OCI-LY7 (cell line): Measurements from ENCODE around the gene DUSP22. TPM values are rescaled to one million over a fixed set of nuclear protein-coding genes. Genes with fewer than 3 reads are reported as not detected.

Source experiments
- BruUV-seq: library from RNA; stranded (reverse); fragments of 400-500 nt; replicated peaks from 2 replicates; lab custom pipeline; 2021; lab: Mats Ljungman, UMichigan
- CTCF ChIA-PET: fragments of 300-600 bp; sonication (Branson Sonifier 250); formaldehyde crosslinking; loops from one replicate; lab custom pipeline; 2022; ENCODE audit warnings: antibody characterized with exemption; ENCODE audit not compliant: unreplicated experiment; lab: Charles Lee
- POLR2A ChIA-PET: fragments of 300-600 bp; sonication (Branson Sonifier 250); formaldehyde crosslinking; loops from one replicate; lab custom pipeline; 2022; ENCODE audit warnings: antibody characterized with exemption; lab: Charles Lee
- DNase-seq: peaks from one replicate; pipeline ENCODE4 v3.0.0-alpha.2; 2015; ENCODE audit warnings: low spot score
- H2AFZ ChIP-seq: fragments of 200-600 bp; sonication (generic), shearing (Covaris generic); 2 replicates; pipeline ENCODE4 v1.6.1; 2014; ENCODE audit warnings: mild to moderate bottlenecking, antibody characterized with exemption, low read length, moderate library complexity
- H3K27ac ChIP-seq: fragments of 200-600 bp; sonication (generic); 2 replicates; pipeline ENCODE4 v1.5.1; 2014; ENCODE audit warnings: mixed run types, low read depth, mild to moderate bottlenecking, moderate library complexity, low read length, inconsistent platforms; ENCODE audit not compliant: poor library complexity, severe bottlenecking
- H3K36me3 ChIP-seq: fragments of 200-600 bp; sonication (generic); 2 replicates; pipeline ENCODE4 v1.6.1; 2014; ENCODE audit warnings: mild to moderate bottlenecking, antibody characterized with exemption, low read length, moderate library complexity, mixed read lengths; ENCODE audit not compliant: insufficient read depth
- H3K4me1 ChIP-seq: fragments of 200-600 bp; sonication (generic); 2 replicates; pipeline ENCODE4 v1.5.1; 2014; ENCODE audit warnings: mild to moderate bottlenecking, low read length; ENCODE audit not compliant: insufficient read depth, poor library complexity, severe bottlenecking
- H3K4me2 ChIP-seq: fragments of 200-600 bp; sonication (generic); 2 replicates; pipeline ENCODE4 v1.6.1; 2014; ENCODE audit warnings: mild to moderate bottlenecking, low read length
- H3K4me3 ChIP-seq: fragments of 200-600 bp; sonication (generic); 2 replicates; pipeline ENCODE4 v1.5.1; 2014; ENCODE audit warnings: mild to moderate bottlenecking, low read depth, low read length; ENCODE audit not compliant: poor library complexity, severe bottlenecking
- H3K79me2 ChIP-seq: fragments of 200-600 bp; sonication (generic); 2 replicates; pipeline ENCODE4 v1.6.1; 2016; ENCODE audit warnings: low read depth, mild to moderate bottlenecking, low read length, moderate library complexity, mixed read lengths; ENCODE audit not compliant: insufficient read depth
- H3K9me2 ChIP-seq: fragments of 200-600 bp; sonication (generic); 2 replicates; pipeline ENCODE4 v1.6.1; 2016; ENCODE audit warnings: mild to moderate bottlenecking, low read length, mixed read lengths; ENCODE audit not compliant: insufficient read depth
- H3K9me3 ChIP-seq: fragments of 200-600 bp; sonication (generic); 2 replicates; pipeline ENCODE4 v1.6.1; 2014; ENCODE audit warnings: mild to moderate bottlenecking, mixed run types, low read length, mixed read lengths
- H4K20me1 ChIP-seq: fragments of 200-600 bp; sonication (generic); 2 replicates; pipeline ENCODE4 v1.6.1; 2014; ENCODE audit warnings: mild to moderate bottlenecking, antibody characterized with exemption, low read length, moderate library complexity, mixed read lengths; ENCODE audit not compliant: insufficient read depth
- EZH2phosphoT487 ChIP-seq: fragments of 200-600 bp; sonication (generic); IDR thresholded peaks from 2 replicates; pipeline ENCODE4 v1.6.1; 2018; ENCODE audit warnings: low read depth, borderline replicate concordance, mild to moderate bottlenecking, mixed run types, antibody characterized with exemption, low read length, moderate library complexity, mixed read lengths
- intact Hi-C: fragments of 100-400 bp; cut with micrococcal nuclease; formaldehyde crosslinking; loops from one replicate; pipeline ENCODE4 v1.10.0; 2022; ENCODE audit not compliant: unreplicated experiment
- total RNA-seq, 2 experiments: library from RNA; depleted of rRNA in 1 of 2; stranded (reverse); fragments of >200 nt in 1 of 2; shearing (Covaris generic) in 1 of 2; gene quantifications; 2 replicates each; pipeline ENCODE4 v1.2.3, GENCODE V29; 2014 to 2022
- TF ChIP-seq, protein P1 (sequence below): fragments of 200-600 bp; sonication (generic); conservative IDR thresholded peaks from 2 replicates; pipeline ENCODE4 v1.5.1; 2014; ENCODE audit warnings: mild to moderate bottlenecking, antibody characterized with exemption, low read length, moderate library complexity, mixed read lengths

DUSP22 gene
- total RNA-seq, 2 experiments from 2014 or later: 149 to 171 TPM

DNA sequence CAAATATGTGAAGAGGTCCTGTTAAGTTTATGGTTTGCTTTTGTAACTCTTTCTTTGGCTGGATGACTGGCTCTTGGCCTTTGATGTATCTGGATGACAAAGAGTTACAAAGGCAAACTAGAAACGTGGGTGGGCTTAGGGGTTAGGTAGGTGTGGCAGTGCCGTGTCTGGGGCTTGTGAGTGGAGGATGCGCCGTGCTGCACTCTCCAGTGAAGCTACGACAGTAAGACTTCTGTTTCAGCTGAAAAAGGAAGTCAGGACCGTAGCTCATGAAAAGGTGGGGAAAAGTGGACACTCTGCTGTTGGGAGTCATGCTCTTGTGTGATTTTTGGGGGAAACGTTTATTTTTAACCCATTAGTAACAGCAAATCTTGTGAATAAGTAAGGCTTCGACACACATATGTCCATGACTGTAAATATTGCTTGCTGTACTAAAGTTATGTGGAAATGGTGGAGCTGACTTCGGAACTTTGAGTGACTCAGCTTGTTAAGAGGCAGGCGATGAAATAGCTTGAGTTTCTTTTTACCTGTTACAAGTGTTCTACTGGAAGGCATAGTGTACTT is 45.6 kb downstream of the DUSP22 start:
- no peak overlapping the region for H3K27ac ChIP-seq
- H3K4me1 ChIP-seq: peaks cover 73% of the 10 kb centered on the region
- no peak overlapping the region for H3K4me2 ChIP-seq
- ChIA-PET CTCF (no interaction called here), POLR2A (interaction anchor here (1.0 to 4.4 kb wide), 9 partner anchors 10 to 41 kb away, joined by 3 to 24 read pairs (median 6); no protein-coding TSS in a partner anchor)
- TF ChIP-seq EZH2phosphoT487: no peak
- TF ChIP-seq, protein P1, sequence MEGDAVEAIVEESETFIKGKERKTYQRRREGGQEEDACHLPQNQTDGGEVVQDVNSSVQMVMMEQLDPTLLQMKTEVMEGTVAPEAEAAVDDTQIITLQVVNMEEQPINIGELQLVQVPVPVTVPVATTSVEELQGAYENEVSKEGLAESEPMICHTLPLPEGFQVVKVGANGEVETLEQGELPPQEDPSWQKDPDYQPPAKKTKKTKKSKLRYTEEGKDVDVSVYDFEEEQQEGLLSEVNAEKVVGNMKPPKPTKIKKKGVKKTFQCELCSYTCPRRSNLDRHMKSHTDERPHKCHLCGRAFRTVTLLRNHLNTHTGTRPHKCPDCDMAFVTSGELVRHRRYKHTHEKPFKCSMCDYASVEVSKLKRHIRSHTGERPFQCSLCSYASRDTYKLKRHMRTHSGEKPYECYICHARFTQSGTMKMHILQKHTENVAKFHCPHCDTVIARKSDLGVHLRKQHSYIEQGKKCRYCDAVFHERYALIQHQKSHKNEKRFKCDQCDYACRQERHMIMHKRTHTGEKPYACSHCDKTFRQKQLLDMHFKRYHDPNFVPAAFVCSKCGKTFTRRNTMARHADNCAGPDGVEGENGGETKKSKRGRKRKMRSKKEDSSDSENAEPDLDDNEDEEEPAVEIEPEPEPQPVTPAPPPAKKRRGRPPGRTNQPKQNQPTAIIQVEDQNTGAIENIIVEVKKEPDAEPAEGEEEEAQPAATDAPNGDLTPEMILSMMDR: no peak
- no peaks in the 10 kb centered on the region for H4K20me1 ChIP-seq
- H3K9me2 ChIP-seq: no peaks in the 10 kb centered on the region
- H3K79me2 ChIP-seq: no peaks in the 10 kb centered on the region; the same call in 1 of the 2 replicates
- no peak overlapping the region for H2AFZ ChIP-seq
- intact Hi-C loops: no loop called here
- no peaks in the 10 kb centered on the region for H3K9me3 ChIP-seq
- peaks cover 37% of the 10 kb centered on the region; the same call in 1 of the 2 replicates for H3K36me3 ChIP-seq
- H3K4me3 ChIP-seq: no peak overlapping the region
- DNase-seq: no peak
- BruUV-seq: no TSS peak

- DNase-seq: no peak
- intact Hi-C loops: no loop called here
- H3K4me1 ChIP-seq: peaks cover 63% of the 10 kb centered on the region
- ChIA-PET CTCF (no interaction called here), POLR2A (interaction anchor here (0.7 to 4.4 kb wide), 8 partner anchors 9 to 22 kb away, joined by 3 to 24 read pairs (median 6); no protein-coding TSS in a partner anchor)
- H3K27ac ChIP-seq: no peak overlapping the region
- H2AFZ ChIP-seq: no peak overlapping the region
- peaks cover 31% of the 10 kb centered on the region; the same call in 1 of the 2 replicates for H3K36me3 ChIP-seq
- no peaks in the 10 kb centered on the region for H3K9me2 ChIP-seq
- no TSS peak for BruUV-seq
- H3K4me3 ChIP-seq: no peak overlapping the region
- 0 out of 2 replicates have a peak overlapping the region, but pooled peaks have one; percentile 1 for H3K4me2 ChIP-seq
- H3K79me2 ChIP-seq: no peaks in the 10 kb centered on the region
- no peaks in the 10 kb centered on the region for H4K20me1 ChIP-seq
- TF ChIP-seq EZH2phosphoT487: no peak
- TF ChIP-seq, protein P1: no peak
- no peaks in the 10 kb centered on the region for H3K9me3 ChIP-seq
These were observed 46.6 kb downstream of the DUSP22 start for GRCh38 chr6:338815-339262.

- no peak overlapping the region for H3K27ac ChIP-seq
- POLR2A ChIA-PET: interaction anchor here (0.7 to 4.4 kb wide), 8 partner anchors 9 to 47 kb away, joined by 3 to 24 read pairs (median 5); no protein-coding TSS in a partner anchor
- H3K9me3 ChIP-seq: no peaks in the 10 kb centered on the region
- no peaks in the 10 kb centered on the region for H3K9me2 ChIP-seq
- no TSS peak for BruUV-seq
- CTCF ChIA-PET: no interaction called here
- no peak overlapping the region for H3K4me2 ChIP-seq
- TF ChIP-seq, protein P1: no peak
- TF ChIP-seq EZH2phosphoT487: no peak
- no peak for DNase-seq
- H4K20me1 ChIP-seq: no peaks in the 10 kb centered on the region
- peaks cover 32% of the 10 kb centered on the region; the same call in 1 of the 2 replicates for H3K36me3 ChIP-seq
- no peak overlapping the region for H3K4me3 ChIP-seq
- intact Hi-C loops: no loop called here
- no peak overlapping the region for H2AFZ ChIP-seq
- H3K79me2 ChIP-seq: no peaks in the 10 kb centered on the region
- peaks cover 57% of the 10 kb centered on the region for H3K4me1 ChIP-seq
These were observed 47.2 kb downstream of the DUSP22 start for GRCh38 chr6:339480-339879.
